SU-DHL-6 (cell line): ENCODE data around the gene HPS6.

Source experiments
- CTCF ChIP-seq: fragments of 200-600 bp; sonication (generic); IDR thresholded peaks from one replicate; pipeline ENCODE4 v1.5.1; 2017; ENCODE audit warnings: antibody characterized with exemption, mild to moderate bottlenecking, low read length, moderate library complexity; ENCODE audit not compliant: insufficient read depth, poor library complexity, severe bottlenecking
- EZH2phosphoT487 ChIP-seq: fragments of 200-600 bp; sonication (generic), shearing (Covaris generic); conservative IDR thresholded peaks from 2 replicates; pipeline ENCODE4 v1.6.1; 2018; ENCODE audit warnings: mild to moderate bottlenecking, antibody characterized with exemption, low read length, moderate library complexity, mixed read lengths

GRCh38 chr10:102064868-102065560, at the start of gene HPS6:
- TF ChIP-seq CTCF = no peak
- TF ChIP-seq EZH2phosphoT487 = no peak
